Cerebellar cortex (tissue), 1 donor: ENCODE measurements around the gene ROBO1.
"Not testable (repeated sequence)": the region's sequence is repeated elsewhere in the genome, so short reads cannot be mapped to it uniquely, and the experiment has no call there.

Experiments used
- DNase-seq: peaks from one replicate; pipeline ENCODE4 v3.0.0-alpha.2; 2015; ENCODE audit warnings: low spot score

ROBO1 gene

GRCh38 chr3:79767905-79768267, at the start of gene ROBO1:
TSS of gene ROBO1 (minus strand) at chr3:79767998.
- no peak for DNase-seq

DNA sequence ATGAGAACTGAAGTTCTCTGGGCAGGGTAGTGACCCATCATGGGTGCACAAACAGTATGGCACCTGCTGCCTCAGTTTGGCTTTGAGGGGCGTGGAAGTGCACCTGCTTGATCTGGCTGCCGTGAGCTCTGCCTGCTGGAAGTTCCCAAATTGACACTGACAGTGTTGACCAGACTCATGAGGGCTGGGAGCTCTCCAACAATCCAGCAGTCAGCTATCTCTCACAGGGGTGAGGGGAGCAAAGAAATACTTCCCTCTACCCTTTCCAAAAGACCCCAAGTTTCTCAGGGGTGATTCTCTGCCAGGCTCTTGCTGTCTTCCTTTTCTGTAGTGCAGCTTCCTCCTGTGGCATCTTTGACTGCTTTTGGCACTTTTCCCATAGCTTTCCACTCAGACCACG, 49.4 kb upstream of the ROBO1 start:
- DNase-seq, result no peak

- no peak for DNase-seq
These were observed 47.7 kb upstream of the ROBO1 start for GRCh38 chr3:79815478-79815877.

DNA sequence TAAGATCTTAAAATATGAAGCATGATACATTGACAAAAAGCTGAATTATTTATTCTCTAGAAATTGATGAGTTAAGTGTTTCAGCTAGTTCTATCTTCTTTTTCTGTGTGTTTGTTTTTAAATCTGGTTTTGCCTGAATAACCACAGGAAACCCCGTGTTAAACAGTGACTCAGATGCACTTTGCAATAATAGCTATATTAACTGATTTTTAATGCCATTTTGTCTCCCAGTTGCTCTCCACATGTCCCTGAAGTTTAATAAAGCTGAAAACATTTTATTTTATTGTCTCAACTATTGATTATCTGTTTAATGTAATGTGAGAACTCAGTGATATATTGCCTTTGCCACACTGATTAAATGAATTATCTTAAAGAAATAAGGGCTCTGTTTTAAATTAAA, 42.8 kb upstream of the ROBO1 start:
- DNase-seq, result no peak

DNA sequence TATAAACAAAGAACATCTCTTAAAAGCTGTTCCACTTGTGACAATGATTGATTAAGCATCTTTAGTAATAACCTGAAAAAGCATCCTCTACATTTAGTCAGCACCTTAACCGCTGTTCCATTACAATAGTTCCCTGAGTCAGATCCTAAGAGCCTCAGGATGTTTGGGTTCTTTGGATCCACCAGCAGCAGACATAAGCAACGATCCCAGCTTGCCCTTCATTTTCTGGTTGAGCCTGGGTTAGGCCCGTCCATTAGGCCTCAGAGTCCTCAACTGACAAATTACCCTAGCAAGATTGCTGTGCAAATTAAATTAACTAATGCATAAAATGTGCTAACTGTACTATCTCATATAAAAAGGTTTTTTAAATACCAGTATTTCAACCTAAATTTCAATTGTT, 42.3 kb upstream of the ROBO1 start:
- DNase-seq, result no peak

DNA sequence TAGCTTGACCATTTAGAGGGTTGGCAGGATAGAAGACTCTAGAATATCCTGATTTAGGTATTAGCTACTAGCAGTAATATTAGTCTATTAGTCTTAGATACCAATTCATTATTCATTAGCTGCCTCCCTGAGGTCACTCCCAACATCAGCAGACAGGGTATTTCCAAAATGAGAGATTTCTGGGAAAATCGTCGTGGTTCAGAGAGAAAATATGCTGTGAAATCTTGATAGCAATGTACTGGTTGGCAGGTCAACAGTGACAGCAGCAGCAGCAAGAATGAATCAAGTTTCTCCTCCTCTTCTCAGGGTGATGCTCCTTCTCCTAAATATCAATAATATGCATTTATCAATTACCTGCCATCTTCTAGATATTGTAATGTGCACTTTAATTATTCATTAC, 41.3 kb upstream of the ROBO1 start:
- no peak for DNase-seq

DNA sequence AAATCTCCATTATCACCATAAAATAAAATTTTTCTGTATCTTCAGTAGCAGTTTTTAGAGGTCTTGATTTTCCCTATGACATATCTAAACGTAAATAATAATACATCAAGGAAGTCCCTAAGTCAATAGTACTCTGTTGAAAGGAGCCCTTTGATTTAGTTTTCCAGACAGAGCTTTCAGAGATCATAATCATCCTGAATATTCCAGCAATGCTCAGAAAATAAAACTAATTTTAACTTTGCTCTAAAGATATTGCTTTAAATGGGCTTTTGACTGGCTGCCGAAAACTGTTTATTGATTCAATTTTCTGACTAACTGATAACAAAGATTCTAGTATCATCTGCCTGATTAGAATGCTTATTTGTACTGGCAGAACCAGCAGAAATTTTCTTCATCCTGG, 40.7 kb upstream of the ROBO1 start:
- no peak for DNase-seq

- DNase-seq, result not testable (repeated sequence)
These were observed 22.4 kb upstream of the ROBO1 start for GRCh38 chr3:79790177-79790576.

DNA sequence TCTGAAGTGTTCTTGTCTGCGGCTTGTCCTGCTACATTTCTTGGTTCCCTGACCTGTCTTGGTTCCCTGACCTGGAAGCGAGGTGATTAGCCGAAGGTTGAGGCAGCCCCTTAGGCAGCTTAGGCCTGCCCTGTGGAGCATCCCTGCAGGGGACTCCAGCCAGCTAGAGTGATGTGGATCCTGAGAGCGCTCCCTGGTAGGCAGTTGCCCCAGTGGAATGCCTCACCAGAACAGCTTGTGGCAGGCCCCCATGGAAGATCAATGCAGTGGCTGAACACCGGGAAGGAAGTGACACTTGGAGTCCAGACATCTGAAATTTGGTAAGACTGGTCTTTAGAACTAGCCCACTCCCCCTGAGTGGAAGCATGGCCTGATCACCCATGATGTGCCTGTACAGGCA, 5.5 kb upstream of the ROBO1 start:
- DNase-seq, result no peak

DNA sequence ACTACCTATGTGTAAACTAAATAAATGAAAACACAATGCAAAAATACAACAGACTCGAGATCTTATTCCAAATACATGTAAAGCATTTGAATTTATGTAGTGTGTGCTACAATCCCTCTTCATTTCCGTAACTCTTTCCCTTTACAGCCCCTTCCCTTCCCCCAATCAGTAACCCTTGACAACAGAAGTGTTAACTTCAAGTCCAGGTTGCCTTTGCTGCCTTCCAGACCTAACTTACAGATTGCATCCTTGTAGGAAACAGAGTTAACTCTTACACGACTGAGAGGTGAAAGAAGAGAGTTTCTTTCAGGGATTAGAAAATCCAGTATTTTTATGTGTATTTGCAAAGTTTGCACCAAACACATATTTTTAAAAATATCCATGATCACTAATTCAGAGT, 1.4 kb upstream of the ROBO1 start:
- DNase-seq, result no peak

GRCh38 chr3:79767194-79767904, 449 bp downstream of the ROBO1 start:
- DNase-seq, result no peak

GRCh38 chr3:79766496-79767193, 1.2 kb downstream of the ROBO1 start:
- no peak for DNase-seq

DNA sequence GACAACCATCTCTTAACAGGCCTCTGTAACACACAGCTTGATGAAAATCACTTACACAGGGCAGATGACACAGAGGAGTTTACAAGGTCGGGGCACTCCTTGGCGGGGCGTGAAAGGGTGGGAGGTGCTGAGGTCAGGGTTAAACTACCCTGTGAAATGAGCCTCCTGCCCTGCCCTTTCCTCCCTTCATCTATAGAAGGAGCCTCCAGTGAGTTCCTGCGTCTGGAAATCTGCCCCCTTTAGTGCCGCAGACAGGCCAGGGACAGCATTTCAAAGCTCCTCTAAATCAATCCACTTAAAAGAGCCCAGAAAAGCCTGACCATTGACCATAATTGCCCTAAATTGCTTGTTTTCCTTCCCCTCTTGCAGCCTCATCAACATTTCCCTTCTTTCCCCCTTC, 1.9 kb downstream of the ROBO1 start:
- DNase-seq, result no peak

DNA sequence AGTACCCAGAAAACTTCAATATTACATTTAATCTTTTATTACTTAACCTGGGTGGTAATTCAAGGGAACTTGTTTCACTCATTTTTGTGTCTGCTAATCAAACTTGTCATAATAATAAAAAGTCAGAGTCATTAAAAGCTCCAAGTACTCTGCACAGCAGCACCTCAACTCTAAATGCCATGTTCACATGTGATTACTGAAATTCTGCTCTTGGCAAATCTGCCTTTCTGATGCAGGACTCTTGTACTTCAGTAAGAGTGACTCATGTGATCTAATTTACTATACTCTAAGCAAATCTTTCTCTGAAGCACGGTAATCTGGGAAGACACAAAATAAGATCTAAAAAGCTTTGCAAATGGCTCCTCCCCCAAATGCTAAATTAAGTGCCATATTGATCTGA, 6.4 kb downstream of the ROBO1 start:
- no peak for DNase-seq

DNA sequence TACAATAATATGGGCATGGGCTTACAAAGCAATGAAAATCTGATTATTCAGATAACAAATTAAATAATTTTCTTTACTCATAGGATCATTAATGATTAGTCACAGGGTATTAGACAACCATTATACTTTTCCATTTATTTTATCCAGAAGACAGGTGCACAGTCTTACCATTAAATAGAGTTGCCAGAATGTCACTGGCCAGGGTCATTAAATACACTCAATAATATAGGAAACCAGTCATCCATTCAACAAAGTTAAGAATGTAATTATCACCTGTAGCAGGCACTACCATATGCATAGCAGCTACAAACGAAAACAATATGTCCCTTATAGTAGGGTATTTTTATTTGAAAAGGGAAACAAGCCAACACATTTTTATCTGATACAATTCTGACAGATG, 16.1 kb downstream of the ROBO1 start:
- no peak for DNase-seq

DNA sequence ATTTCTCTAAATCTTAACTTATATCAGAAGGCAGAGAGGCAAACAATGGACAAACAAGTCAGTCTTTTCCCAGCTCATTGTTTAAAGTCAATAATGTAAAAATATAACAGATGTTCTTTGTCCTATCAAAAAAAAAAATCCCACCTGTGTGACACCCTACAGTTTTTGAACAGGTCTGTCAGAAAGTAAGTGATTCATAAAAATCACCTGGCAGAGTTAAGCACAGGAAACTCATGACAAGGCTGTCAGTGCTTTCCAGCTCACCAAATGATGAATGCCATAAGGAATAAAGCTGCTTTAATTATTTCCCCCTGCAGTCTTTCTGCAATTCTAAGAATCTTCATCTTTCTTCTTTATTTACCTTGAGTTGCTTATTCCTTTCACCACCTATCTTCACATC, 30.3 kb downstream of the ROBO1 start:
- DNase-seq, result no peak

GRCh38 chr3:79729096-79729495, 38.7 kb downstream of the ROBO1 start:
- DNase-seq, result peak; percentile 10

DNA sequence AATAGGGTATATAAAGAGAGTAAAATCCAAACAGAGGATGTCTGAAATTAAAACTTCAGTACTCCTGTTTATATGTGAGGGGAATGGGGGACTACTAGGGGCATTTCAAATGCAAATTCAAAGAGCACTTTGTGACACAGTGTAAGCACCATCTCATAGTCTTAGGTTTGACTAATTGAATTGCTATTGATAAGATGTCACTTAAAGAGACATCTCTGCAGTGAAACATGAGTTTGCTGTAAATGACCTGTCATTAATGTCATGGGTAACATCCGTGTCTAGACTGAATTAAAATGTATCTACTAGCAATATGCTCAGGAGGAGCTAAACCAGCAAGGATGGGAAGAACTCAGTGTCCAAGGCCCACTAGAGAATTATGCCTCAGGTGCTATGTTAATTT, 41.0 kb downstream of the ROBO1 start:
- no peak for DNase-seq

DNA sequence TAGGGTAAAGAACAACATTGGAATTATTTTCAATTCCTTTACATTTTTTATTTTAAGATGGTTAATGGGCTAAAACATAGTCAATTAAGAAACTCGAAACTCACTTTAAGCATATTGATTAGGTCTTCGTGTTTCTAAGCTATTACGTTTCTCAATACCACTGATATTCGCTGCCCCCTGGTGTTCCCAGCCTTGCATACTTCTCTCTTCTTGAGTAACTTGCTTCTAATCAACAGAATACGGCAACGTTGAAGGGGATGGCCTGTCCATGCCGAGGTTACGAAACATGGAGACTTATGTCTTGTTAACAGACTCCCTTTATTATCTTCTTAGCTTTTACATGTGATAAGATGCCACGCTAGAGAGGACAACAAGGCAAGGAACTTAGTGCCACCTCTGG, 43.6 kb downstream of the ROBO1 start:
- DNase-seq, result no peak

GRCh38 chr3:79690072-79690471, 77.7 kb downstream of the ROBO1 start:
- no peak for DNase-seq

GRCh38 chr3:79685108-79685507, 82.7 kb downstream of the ROBO1 start:
- no peak for DNase-seq

- DNase-seq, result no peak
These were observed 83.8 kb downstream of the ROBO1 start for GRCh38 chr3:79684041-79684440.

GRCh38 chr3:79672731-79673130, 95.1 kb downstream of the ROBO1 start:
- no peak for DNase-seq

GRCh38 chr3:79672075-79672474, 95.7 kb downstream of the ROBO1 start:
- DNase-seq, result no peak
